ENCODE data around the gene NAA25.
A peak's percentile ranks its signal among the peaks of the same experiment; 100 is the strongest.

The NAA25 gene

GRCh38 chr12:112108202-112109079 is at the start of gene NAA25:
TSS of gene NAA25 (minus strand) at chr12:112108783. CDS start at chr12:112108773, 10 bp downstream.
- FAIRE-seq: no peak

- no peak for FAIRE-seq
Measured at GRCh38 chr12:112153893-112154219, 45.3 kb upstream of the NAA25 start.

GRCh38 chr12:112153181-112153892 is 44.8 kb upstream of the NAA25 start:
- FAIRE-seq: no peak

- no peak for FAIRE-seq
Measured at GRCh38 chr12:112151766-112152541, 43.4 kb upstream of the NAA25 start.

GRCh38 chr12:112149596-112149995 is 41.0 kb upstream of the NAA25 start:
- FAIRE-seq: no peak

- no peak for FAIRE-seq
Measured at GRCh38 chr12:112148031-112148513, 39.5 kb upstream of the NAA25 start.

- no peak for FAIRE-seq
Measured at GRCh38 chr12:112146123-112146522, 37.5 kb upstream of the NAA25 start.

GRCh38 chr12:112140728-112141127 is 32.1 kb upstream of the NAA25 start:
- no peak for FAIRE-seq

GRCh38 chr12:112134731-112135130 is 26.1 kb upstream of the NAA25 start:
- no peak for FAIRE-seq

- FAIRE-seq: no peak
Measured at GRCh38 chr12:112133418-112133817, 24.8 kb upstream of the NAA25 start.

GRCh38 chr12:112131686-112132085 is 23.1 kb upstream of the NAA25 start:
- no peak for FAIRE-seq

- FAIRE-seq: no peak
Measured at GRCh38 chr12:112130441-112130998, 21.9 kb upstream of the NAA25 start.

- no peak for FAIRE-seq
Measured at GRCh38 chr12:112126911-112127310, 18.3 kb upstream of the NAA25 start.

- no peak for FAIRE-seq
Measured at GRCh38 chr12:112126000-112126438, 17.4 kb upstream of the NAA25 start.

- peak; percentile 82 for FAIRE-seq
Measured at GRCh38 chr12:112125250-112125999, 16.8 kb upstream of the NAA25 start, which contains the start of gene TRAFD1. TSS of gene TRAFD1 (plus strand) at chr12:112125560. CDS start at chr12:112130523, 4,963 bp downstream.

- no peak for FAIRE-seq
Measured at GRCh38 chr12:112124918-112125249, 16.3 kb upstream of the NAA25 start.

GRCh38 chr12:112122823-112123690 is 14.5 kb upstream of the NAA25 start:
- FAIRE-seq: peak; percentile 56

- FAIRE-seq: no peak
Measured at GRCh38 chr12:112121780-112122565, 13.4 kb upstream of the NAA25 start.

GRCh38 chr12:112117685-112118084 is 9.1 kb upstream of the NAA25 start:
- no peak for FAIRE-seq
